ENCODE data around the gene TSSK6. TPM values are rescaled to one million over a fixed set of nuclear protein-coding genes. Genes with fewer than 3 reads are reported as not detected.
"Not testable (repeated sequence)": the region's sequence is repeated elsewhere in the genome, so short reads cannot be mapped to it uniquely, and the experiment has no call there.

TSSK6 gene
- total RNA-seq, 1 donor from 2014 or later, result 3.3 TPM

DNA sequence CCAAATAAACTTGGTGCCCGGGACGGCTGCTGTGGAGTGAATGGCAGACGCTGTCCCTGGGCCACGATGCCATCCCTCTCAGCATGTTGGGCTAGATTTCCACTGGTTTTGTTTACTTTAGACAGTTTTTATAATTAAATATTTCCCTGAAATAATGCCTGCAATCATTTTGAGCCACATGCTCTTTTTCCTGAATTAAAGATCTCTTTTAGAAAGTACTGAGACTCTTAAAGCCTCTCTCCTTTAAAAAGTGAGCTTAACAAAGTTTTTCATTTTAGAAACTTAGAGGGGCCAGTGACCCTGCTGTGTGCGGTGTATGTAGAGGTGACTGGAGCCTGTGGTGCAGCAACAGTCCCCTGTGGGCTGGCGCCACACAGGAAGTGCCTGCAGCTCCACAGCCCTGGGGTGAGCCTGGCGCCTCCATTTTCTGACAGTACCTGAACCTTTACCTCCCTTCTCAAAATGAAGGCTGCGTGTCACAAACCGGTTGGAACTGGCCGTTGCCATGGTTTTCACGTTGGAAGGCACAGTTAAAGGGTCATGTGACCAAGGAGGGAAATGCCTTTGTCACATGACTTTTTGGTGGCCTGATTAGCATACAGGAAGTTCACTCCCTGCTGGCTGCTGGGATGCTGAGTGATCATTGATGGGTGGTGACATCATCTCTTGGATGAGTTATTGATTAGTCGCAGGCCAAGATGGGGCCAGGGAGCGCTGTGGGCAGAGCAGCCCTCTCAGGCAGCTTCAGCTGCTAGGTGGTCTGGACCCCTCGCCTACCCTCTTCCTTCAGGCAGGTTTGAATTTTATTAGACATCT lies 26.3 kb downstream of the TSSK6 start:
- intact Hi-C loops (cut with micrococcal nuclease), result loop anchor here (1.0 kb wide), 6 partner anchors 27 to 297 kb away; partner anchors contain the start of genes BORCS8, GATAD2A, MAU2 and NDUFA13

GRCh38 chr19:19487950-19488874 lies 27.1 kb downstream of the TSSK6 start:
- intact Hi-C loops (cut with micrococcal nuclease), result no loop called here

GRCh38 chr19:19487077-19487949 lies 28.0 kb downstream of the TSSK6 start:
- intact Hi-C loops (cut with micrococcal nuclease), result no loop called here

DNA sequence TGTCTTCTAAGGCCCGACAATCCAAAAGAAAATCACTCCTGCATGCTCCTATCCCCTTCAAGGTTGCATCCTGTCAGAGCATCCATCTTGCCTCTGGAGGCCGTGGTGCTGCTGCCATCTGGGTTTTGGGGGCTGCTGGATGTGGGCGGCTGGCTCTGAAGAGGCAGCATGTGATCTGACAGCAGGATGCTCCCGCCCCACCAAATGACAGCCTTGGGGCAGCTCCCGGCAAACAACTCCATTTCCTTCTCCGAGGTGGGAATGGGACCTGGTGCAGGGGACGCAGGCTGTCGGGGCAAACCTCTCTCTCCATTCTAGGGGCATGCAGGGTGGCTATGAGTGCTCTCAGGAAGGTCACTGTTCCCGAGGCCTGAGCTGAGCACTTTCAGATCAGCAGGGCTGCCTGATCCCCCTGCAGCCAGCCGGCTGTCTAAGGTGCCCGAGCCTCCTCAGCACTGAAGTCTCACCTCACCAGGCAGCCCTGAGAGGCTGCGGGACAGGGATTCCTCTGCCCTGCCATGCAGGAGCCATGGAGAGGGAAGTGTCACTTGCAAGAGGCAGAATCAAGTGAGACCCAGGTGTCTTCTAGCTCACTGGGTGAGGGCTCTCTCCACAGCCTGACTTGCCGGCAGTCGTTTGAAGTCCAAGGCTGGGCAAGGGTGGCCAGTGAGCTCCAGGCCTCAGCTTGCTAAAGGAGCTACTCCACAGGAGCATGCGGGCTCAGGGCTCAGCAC lies 28.8 kb downstream of the TSSK6 start:
- intact Hi-C loops (cut with micrococcal nuclease), result no loop called here

DNA sequence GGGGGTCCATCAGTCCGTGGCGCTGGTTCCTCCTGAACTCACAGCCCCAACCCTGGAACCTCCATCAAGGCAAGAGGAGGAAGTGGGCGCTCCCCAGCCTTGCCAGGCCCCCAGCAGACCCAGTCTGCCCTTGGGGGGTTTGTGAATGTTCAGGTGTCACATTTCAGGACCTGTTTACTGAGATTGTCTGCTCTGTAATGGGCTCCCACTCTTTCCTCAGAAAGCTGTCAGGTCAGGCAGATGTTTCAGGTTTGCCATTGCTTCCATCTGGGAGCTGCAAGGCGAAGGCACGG lies 29.4 kb downstream of the TSSK6 start:
- intact Hi-C loops (cut with micrococcal nuclease), result no loop called here

DNA sequence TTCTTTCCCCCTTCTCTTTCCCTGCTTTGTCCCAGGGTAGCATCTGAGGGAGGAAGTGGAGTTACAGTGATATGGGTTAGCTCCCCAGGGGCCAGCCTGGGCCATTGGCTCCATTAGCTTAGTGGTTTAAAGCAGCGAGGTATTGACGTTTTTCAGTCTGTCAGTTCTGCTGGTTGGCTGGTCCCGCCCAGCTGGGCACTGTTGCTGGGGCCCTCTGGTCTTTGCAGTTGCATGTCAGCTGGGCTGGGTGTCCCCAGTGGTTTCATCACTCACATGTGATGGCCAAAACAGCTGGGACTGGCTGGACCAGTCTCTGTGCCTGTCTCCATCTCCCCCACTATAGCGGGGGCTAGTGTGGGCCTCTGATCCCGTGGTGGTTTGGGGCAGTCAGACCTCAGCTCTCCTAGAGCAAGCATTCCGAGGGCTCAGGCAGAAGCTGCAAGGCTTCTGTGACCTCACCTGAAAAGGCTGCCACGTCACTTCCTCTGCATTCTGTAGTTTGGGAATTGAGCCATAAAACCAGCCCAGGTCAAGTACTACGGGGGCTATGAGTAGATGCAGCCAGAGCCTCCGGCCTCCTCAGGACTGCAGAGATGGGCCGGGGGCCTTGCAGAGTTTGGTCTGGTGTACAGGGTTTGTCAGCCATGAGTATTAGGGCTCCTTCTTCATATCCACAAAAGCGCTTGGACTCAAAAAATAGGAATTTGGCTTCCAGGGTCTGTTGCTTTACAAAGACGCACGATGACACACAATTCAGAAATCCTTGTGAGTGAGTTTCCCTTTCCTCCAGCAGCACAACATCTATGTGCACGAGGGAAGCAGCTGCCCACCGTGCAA lies 30.0 kb downstream of the TSSK6 start:
- intact Hi-C loops (cut with micrococcal nuclease), result no loop called here

DNA sequence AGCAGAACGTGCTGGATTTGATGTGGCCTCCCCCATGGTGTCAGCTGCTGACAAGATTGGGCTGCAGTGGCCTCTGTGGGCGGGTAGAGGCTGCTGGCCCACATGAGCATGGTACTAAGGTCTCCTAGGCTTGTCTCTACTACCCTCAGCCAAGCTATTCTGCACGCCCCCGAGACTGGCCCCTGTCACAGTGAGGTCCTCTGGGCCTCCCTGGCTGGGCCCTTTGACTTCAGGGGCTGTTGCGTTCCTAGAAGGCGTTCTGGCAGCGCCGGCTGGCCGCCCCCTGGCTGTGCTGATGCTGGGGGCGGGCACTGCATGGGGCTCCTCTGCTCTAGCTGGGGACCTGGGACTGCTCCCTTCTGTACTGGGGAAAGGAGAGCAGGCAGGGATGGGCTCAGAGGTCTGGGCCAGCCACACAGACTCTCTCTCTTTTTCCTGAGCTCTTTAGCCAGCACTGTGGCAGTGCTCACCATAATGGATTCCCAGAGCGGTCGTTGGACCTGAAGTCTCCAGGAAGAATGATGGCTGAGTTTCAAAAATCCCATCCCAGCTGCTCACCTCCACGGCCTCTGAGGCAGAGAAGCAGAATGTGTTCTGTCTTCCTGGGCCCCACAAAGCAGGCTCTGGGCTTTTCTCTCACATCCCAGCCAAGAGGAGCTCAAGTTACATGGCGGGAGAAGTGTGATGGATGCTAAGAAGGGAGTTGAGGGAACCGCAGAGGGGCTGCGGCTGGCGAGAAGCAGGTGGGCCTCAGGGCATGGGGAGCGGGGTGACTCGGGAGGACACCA lies 32.3 kb downstream of the TSSK6 start:
- intact Hi-C loops (cut with micrococcal nuclease), result no loop called here

DNA sequence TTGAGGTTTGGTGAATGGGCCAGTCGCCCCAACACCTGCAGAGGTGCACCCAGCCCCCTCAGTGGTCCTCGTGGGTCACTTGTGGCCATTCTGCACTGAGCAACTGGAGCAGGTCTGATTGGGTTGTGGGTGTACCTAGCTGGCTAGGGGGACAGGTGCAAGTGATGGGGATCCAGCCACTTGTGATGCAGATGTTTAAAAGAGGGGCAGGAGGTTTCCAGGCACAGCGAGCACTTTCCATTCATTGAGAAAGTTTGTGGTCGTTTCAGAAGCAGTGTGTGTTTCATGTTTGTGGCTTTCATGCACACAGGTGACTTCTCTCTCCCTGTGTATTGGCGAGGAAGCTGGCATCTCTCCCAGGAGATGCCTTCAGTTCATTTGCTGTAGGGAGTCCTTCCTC lies 34.7 kb downstream of the TSSK6 start:
- intact Hi-C loops (cut with micrococcal nuclease), result no loop called here

GRCh38 chr19:19477705-19478383 lies 37.5 kb downstream of the TSSK6 start:
- intact Hi-C loops (cut with micrococcal nuclease), result no loop called here

GRCh38 chr19:19475849-19476828 lies 39.2 kb downstream of the TSSK6 start:
- intact Hi-C loops (cut with micrococcal nuclease), result loop anchor here (2.0 kb wide), 1 partner anchor 17 kb away; no protein-coding TSS in a partner anchor

DNA sequence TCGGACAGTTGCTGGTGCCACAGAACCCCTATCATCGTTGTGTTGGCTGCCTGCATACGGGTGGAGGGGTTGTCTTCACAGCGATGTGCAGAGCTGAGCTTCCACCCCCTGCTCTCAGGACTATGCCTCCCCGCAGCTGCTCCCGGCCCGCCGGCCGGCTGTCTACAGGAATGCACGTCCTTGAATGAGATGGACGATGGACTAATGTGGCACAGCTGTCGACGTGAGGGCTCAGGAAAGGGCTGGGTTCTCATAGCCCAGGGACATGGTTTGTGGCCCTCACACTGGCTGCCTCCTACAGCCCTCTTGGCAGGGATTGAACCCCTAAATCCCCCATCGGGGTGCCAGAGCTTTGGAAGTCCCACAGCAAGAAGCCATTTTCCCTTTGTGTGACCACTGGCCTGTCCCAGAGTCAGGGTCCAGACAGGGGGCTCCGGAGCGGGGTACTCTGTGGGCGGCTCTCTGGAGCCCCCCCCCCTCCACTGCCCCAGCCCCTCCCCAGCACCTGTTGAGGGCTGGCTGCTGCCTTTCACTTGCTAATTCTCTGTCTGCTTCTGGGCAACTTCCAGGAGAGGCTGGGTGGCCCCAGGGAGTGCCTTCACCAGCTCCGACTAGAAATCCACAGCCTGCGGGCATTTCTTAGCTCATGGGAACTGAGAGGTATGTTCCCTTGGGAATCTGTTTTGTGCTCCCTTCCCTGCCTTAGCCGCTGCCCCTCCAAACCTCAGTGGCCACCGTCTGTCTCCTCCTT lies 40.2 kb downstream of the TSSK6 start:
- intact Hi-C loops (cut with micrococcal nuclease), result loop anchor here (2.0 kb wide), 1 partner anchor 16 kb away; no protein-coding TSS in a partner anchor

- intact Hi-C loops (cut with micrococcal nuclease), result not testable (repeated sequence)
These were observed 43.2 kb downstream of the TSSK6 start for GRCh38 chr19:19472106-19472505.

- intact Hi-C loops (cut with micrococcal nuclease), result no loop called here
These were observed 43.7 kb downstream of the TSSK6 start for GRCh38 chr19:19471682-19472081.

DNA sequence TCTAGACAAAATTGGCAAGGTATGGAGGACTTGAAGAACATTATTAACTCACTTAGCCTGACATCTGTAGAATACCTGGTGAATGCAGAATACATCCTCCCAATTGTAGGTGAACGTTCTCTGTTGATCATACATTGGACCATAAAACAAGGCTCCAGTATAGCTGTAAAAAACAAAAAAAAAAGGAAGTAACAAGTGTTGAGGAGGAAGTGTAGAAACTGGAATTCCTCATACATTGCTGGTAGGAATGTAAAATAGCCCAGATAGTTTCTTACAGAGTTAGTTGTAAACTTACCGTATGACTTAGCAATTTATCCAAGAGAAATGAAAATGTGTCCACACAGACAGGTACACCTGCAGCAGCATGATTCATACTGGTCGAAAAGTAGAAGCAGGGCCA lies 44.8 kb downstream of the TSSK6 start:
- intact Hi-C loops (cut with micrococcal nuclease), result no loop called here

- intact Hi-C loops (cut with micrococcal nuclease), result no loop called here
These were observed 46.8 kb downstream of the TSSK6 start for GRCh38 chr19:19468424-19469050.

DNA sequence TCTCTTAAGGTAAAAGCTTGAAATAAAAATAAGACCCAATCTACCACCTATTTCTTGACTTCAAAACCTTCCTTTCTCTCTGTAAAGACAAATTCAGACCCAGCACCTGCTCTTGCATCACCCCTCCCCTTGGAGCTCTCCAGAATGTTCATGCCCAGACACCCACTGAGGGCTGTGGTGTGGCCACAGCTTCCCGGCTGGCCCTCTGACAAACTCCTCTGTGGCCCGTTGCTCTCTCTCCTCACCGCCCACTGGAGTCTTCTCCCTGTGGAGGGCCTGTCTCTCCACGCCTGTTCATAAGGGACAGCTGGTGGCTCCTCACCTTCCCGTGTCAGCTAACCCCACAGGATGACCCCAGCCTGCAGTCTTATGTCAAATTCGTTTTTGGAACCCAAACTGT lies 49.1 kb downstream of the TSSK6 start:
- intact Hi-C loops (cut with micrococcal nuclease), result no loop called here
